Activated T-helper 1 cell treated with anti-CD3 and anti-CD28 coated beads, Interleukin-2, amount 50 U/mL, for 16 hours (primary cell): Measurements from ENCODE around the gene DTNA.

ENCODE experiments used
- DNase-seq, 2 donors: peaks; one replicate each; pipeline ENCODE4 v3.0.0-alpha.2; 2020; ENCODE audit warnings: low read depth in 1 of 2, low spot score in 1 of 2

The DTNA gene

GRCh38 chr18:34847408-34847807, 137.3 kb downstream of the DTNA start:
- no peak for DNase-seq

- DNase-seq: no peak
Measured at GRCh38 chr18:34848156-34848555, 138.1 kb downstream of the DTNA start.

GRCh38 chr18:34848695-34849094, 138.6 kb downstream of the DTNA start:
- DNase-seq: no peak

- DNase-seq: no peak
Measured at GRCh38 chr18:34857320-34857719, 147.2 kb downstream of the DTNA start.

- no peak for DNase-seq
Measured at GRCh38 chr18:34858188-34858587, 148.1 kb downstream of the DTNA start.

- DNase-seq: no peak
Measured at GRCh38 chr18:34859496-34859895, 149.4 kb downstream of the DTNA start.

GRCh38 chr18:34862561-34862960, 152.5 kb downstream of the DTNA start:
- DNase-seq: no peak

GRCh38 chr18:34863702-34864101, 153.6 kb downstream of the DTNA start:
- no peak for DNase-seq

GRCh38 chr18:34864836-34865497, 154.9 kb downstream of the DTNA start:
- DNase-seq: no peak

GRCh38 chr18:34866310-34866709, 156.2 kb downstream of the DTNA start:
- DNase-seq: no peak

GRCh38 chr18:34866739-34867138, 156.6 kb downstream of the DTNA start:
- no peak for DNase-seq

- no peak for DNase-seq
Measured at GRCh38 chr18:34867520-34867919, 157.4 kb downstream of the DTNA start.

GRCh38 chr18:34870555-34871310, 160.6 kb downstream of the DTNA start:
- no peak for DNase-seq

- DNase-seq: no peak
Measured at GRCh38 chr18:34871435-34871834, 161.3 kb downstream of the DTNA start.

- no peak for DNase-seq
Measured at GRCh38 chr18:34872066-34872465, 162.0 kb downstream of the DTNA start.

GRCh38 chr18:34873986-34874580, 164.0 kb downstream of the DTNA start:
- no peak for DNase-seq

GRCh38 chr18:34875150-34875549, 165.1 kb downstream of the DTNA start:
- DNase-seq: no peak

- no peak for DNase-seq
Measured at GRCh38 chr18:34880403-34880802, 170.3 kb downstream of the DTNA start.

- no peak for DNase-seq
Measured at GRCh38 chr18:34880882-34881834, 171.1 kb downstream of the DTNA start.

- no peak for DNase-seq
Measured at GRCh38 chr18:34884436-34884835, 174.3 kb downstream of the DTNA start.

- no peak for DNase-seq
Measured at GRCh38 chr18:34886177-34886576, 176.1 kb downstream of the DTNA start.
